ENCODE data around the gene UBXN10.

- TF ChIP-seq CTCF (IDR thresholded peaks at IDR 0.05) (no peak), POLR2AphosphoS5 (IDR thresholded peaks at IDR 0.05; ENCODE audit: low read depth, low read length) (no peak), TCF7L2 (IDR thresholded peaks at IDR 0.05; ENCODE audit: low read depth, low read length) (no peak), REST (IDR thresholded peaks at IDR 0.05; ENCODE audit: insufficient read depth in 1 of 2, low read depth in 2 of 2, low read length in 1 of 2) (no peak), SIN3A (IDR thresholded peaks at IDR 0.05; ENCODE audit: borderline replicate concordance, insufficient read depth, low read depth, low read length) (no peak)
These were observed 18.8 kb upstream of the UBXN10 start for GRCh38 chr1:20167126-20167525.
